ENCODE data around the gene FAM53B. TPM values are rescaled to one million over a fixed set of nuclear protein-coding genes. Genes with fewer than 3 reads are reported as not detected.

Gene FAM53B
- total RNA-seq, 2 experiments from 2014 or later, result 15.1 to 18.0 TPM

GRCh38 chr10:124703778-124704427 is 40.3 kb downstream of the FAM53B start:
- no peak for ATAC-seq
- intact Hi-C loops (cut with micrococcal nuclease), result no loop called here
- no peak for TF ChIP-seq CTCF (IDR thresholded peaks at IDR 0.05)
- Mint-ChIP-seq H3K27ac (peak overlapping the region; percentile 93), H3K4me3 (no peak overlapping the region), H3K27me3 (no peaks in the 10 kb centered on the region), H3K4me1 (ENCODE audit: low read depth) (peaks cover 90% of the 10 kb centered on the region), H3K36me3 (ENCODE audit: low read depth) (peaks cover 19% of the 10 kb centered on the region), H3K9me3 (no peaks in the 10 kb centered on the region)
- CTCF ChIA-PET, result interaction anchor here (3.2 to 4.7 kb wide), 2 partner anchors 14 to 38 kb away, joined by 31 to 44 read pairs; no protein-coding TSS in a partner anchor
- POLR2A ChIA-PET, result interaction anchor here (0.7 to 8.2 kb wide), 8 partner anchors 10 to 91 kb away, joined by 3 to 56 read pairs (median 3); no protein-coding TSS in a partner anchor
- DNase-seq, result no peak

- ChIA-PET POLR2A (interaction anchor here (0.8 to 8.2 kb wide), 6 partner anchors 12 to 91 kb away, joined by 3 to 56 read pairs (median 4); no protein-coding TSS in a partner anchor), CTCF (interaction anchor here (3.0 to 4.7 kb wide), 5 partner anchors 15 to 38 kb away, joined by 15 to 44 read pairs (median 23); no protein-coding TSS in a partner anchor)
- intact Hi-C loops (cut with micrococcal nuclease), result no loop called here
- DNase-seq, result no peak
- Mint-ChIP-seq H3K4me3 (no peak overlapping the region), H3K4me1 (ENCODE audit: low read depth) (peaks cover 90% of the 10 kb centered on the region), H3K27ac (peak overlapping the region; percentile 93), H3K36me3 (ENCODE audit: low read depth) (peaks cover 23% of the 10 kb centered on the region), H3K9me3 (no peaks in the 10 kb centered on the region), H3K27me3 (no peaks in the 10 kb centered on the region)
- no peak for TF ChIP-seq CTCF (IDR thresholded peaks at IDR 0.05)
- ATAC-seq, result no peak
Observed at GRCh38 chr10:124703372-124703771, 40.8 kb downstream of the FAM53B start.

- no peak for TF ChIP-seq CTCF (IDR thresholded peaks at IDR 0.05)
- H3K27me3 Mint-ChIP-seq, result no peaks in the 10 kb centered on the region
- DNase-seq, result peak; percentile 58
- peaks cover 93% of the 10 kb centered on the region for H3K4me1 Mint-ChIP-seq (ENCODE audit: low read depth)
- peak; percentile 48 for ATAC-seq
- ChIA-PET POLR2A (interaction anchor here (0.7 to 8.2 kb wide), 14 partner anchors 11 to 91 kb away, joined by 3 to 56 read pairs (median 3); no protein-coding TSS in a partner anchor), CTCF (interaction anchor here (0.6 to 4.5 kb wide), 7 partner anchors 11 to 56 kb away, joined by 3 to 23 read pairs (median 6); no protein-coding TSS in a partner anchor)
- peak overlapping the region; percentile 93 for H3K27ac Mint-ChIP-seq
- no peak overlapping the region for H3K4me3 Mint-ChIP-seq
- H3K9me3 Mint-ChIP-seq, result no peaks in the 10 kb centered on the region
- intact Hi-C loops (cut with micrococcal nuclease), result no loop called here
- peaks cover 24% of the 10 kb centered on the region for H3K36me3 Mint-ChIP-seq (ENCODE audit: low read depth)
Observed at GRCh38 chr10:124701881-124702656, 42.1 kb downstream of the FAM53B start.

GRCh38 chr10:124701435-124701834 is 42.7 kb downstream of the FAM53B start:
- CTCF ChIA-PET, result interaction anchor here (0.6 to 4.5 kb wide), 8 partner anchors 12 to 40 kb away, joined by 3 to 23 read pairs (median 4); no protein-coding TSS in a partner anchor
- Mint-ChIP-seq H3K36me3 (ENCODE audit: low read depth) (peaks cover 24% of the 10 kb centered on the region), H3K9me3 (no peaks in the 10 kb centered on the region)

More at GRCh38 chr10:124701435-124701834, 42.7 kb downstream of the FAM53B start:
- no peak for TF ChIP-seq CTCF (IDR thresholded peaks at IDR 0.05)
- DNase-seq (no peak), ATAC-seq (no peak)
- intact Hi-C loops (cut with micrococcal nuclease), result no loop called here
- peak overlapping the region; percentile 93 for H3K27ac Mint-ChIP-seq
- no peaks in the 10 kb centered on the region for H3K27me3 Mint-ChIP-seq
- no peak overlapping the region for H3K4me3 Mint-ChIP-seq
- POLR2A ChIA-PET, result interaction anchor here (1.0 to 8.2 kb wide), 11 partner anchors 12 to 91 kb away, joined by 3 to 56 read pairs (median 3); no protein-coding TSS in a partner anchor
- peaks cover 93% of the 10 kb centered on the region for H3K4me1 Mint-ChIP-seq (ENCODE audit: low read depth)
